Prostate gland (tissue), 2 donors: ENCODE measurements around the gene ERAL1.

ENCODE experiments used
- CTCF ChIP-seq, 4 experiments: fragments of 200-600 bp in 2 of 4; fragments of 450-650 bp in 2 of 4; sonication (generic) in 2 of 4; IDR thresholded peaks; 1 replicate in 3 of 4; 2 replicates in 1 of 4; pipeline ENCODE4 v1.5.1; 2016 to 2019; ENCODE audit warnings: antibody characterized with exemption in 4 of 4, mild to moderate bottlenecking in 2 of 4, moderate library complexity in 2 of 4
- POLR2A ChIP-seq: fragments of 450-650 bp; IDR thresholded peaks from one replicate; pipeline ENCODE4 v1.6.1; 2016; ENCODE audit warnings: antibody characterized with exemption, mild to moderate bottlenecking
- POLR2AphosphoS5 ChIP-seq: sonication (generic); formaldehyde crosslinking; IDR thresholded peaks from one replicate; pipeline ENCODE4 v1.6.1; 2017; ENCODE audit warnings: antibody characterized with exemption

- no peak for TF ChIP-seq CTCF (IDR thresholded peaks at IDR 0.05)
- TF ChIP-seq POLR2AphosphoS5 = no peak
- TF ChIP-seq POLR2A = no peak
Measured at GRCh38 chr17:28865946-28866752, 11.3 kb downstream of the ERAL1 start.
